Stimulated activated CD8-positive, alpha-beta memory T cell treated with anti-CD3 and anti-CD28 coated beads, Interleukin-15, amount 100 ng/mL, for 48 hours (primary cell): ENCODE results near the gene CENPF.

Source experiments
- DNase-seq, 2 donors: peaks; one replicate each; pipeline ENCODE4 v3.0.0-alpha.2; 2020; ENCODE audit warnings: low read depth in 2 of 2

Gene CENPF

DNA sequence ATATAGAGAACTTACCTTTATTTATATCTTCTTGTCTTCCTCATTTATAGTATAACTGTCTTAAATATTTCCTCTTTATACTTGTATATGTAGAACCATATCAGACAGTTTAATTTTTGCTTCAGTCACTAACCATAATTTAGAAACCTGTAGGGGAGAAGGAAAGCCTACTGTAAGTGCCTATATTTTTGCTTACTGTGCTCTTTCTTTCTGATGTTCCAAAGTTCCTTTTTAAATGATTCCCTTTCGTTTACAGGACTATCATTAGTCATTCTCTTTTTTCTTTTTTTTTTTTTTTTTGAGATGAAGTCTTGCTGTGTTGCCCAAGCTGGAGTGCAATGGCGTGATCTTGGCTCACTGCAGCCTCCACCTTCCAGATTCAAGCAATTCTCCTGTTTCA is 109.7 kb downstream of the CENPF start:
- no peak for DNase-seq
